Measurements from ENCODE around the gene IL3RA.
"Not testable (repeated sequence)": the region's sequence is repeated elsewhere in the genome, so short reads cannot be mapped to it uniquely, and the experiment has no call there.

DNA sequence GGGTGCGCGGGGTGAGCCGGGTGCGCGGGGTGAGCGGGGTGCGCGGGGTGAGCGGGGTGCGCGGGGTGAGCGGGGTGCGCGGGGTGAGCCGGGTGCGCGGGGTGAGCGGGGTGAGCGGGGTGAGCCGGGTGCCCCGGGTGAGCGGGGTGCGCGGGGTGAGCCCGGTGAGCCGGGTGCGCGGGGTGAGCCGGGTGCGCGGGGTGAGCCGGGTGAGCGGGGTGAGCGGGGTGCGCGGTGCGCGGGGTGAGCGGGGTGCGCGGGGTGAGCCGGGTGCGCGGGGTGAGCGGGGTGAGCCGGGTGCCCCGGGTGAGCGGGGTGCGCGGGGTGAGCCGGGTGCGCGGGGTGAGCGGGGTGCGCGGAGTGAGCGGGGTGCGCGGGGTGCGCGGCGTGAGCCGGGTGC lies 29.8 kb downstream of the IL3RA start:
- TF ChIP-seq, protein P1, sequence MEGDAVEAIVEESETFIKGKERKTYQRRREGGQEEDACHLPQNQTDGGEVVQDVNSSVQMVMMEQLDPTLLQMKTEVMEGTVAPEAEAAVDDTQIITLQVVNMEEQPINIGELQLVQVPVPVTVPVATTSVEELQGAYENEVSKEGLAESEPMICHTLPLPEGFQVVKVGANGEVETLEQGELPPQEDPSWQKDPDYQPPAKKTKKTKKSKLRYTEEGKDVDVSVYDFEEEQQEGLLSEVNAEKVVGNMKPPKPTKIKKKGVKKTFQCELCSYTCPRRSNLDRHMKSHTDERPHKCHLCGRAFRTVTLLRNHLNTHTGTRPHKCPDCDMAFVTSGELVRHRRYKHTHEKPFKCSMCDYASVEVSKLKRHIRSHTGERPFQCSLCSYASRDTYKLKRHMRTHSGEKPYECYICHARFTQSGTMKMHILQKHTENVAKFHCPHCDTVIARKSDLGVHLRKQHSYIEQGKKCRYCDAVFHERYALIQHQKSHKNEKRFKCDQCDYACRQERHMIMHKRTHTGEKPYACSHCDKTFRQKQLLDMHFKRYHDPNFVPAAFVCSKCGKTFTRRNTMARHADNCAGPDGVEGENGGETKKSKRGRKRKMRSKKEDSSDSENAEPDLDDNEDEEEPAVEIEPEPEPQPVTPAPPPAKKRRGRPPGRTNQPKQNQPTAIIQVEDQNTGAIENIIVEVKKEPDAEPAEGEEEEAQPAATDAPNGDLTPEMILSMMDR (IDR thresholded peaks at IDR 0.05), result not testable (repeated sequence)
- TF ChIP-seq POLR2A, EP300 (IDR thresholded peaks at IDR 0.05): not testable (repeated sequence)
